ENCODE data around the gene OR52J3.
"Not testable (repeated sequence)": the region's sequence is repeated elsewhere in the genome, so short reads cannot be mapped to it uniquely, and the experiment has no call there.

Gene OR52J3

DNA sequence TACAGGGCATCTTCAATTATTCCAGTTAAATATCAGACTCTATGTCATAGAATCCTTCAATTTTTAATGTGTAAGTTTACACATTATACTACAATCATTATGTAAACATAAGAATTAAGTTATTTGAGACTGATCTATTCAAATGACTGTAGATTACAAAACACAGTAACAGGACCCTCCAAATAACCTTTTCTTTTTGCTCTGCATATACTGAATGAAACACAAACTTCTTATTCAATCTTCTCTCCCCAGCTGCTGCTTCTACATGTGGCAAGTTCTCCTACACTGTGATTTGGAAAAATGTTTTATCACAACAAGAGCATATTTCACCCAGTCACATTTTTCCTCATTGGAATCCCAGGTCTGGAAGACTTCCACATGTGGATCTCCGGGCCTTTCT is at the start of gene OR52J3:
OR52J3 (plus strand) TSS at position 301 of the 400 bp plus-strand sequence; CDS start at position 301, 0 bp downstream.
- no peak for DNase-seq

DNA sequence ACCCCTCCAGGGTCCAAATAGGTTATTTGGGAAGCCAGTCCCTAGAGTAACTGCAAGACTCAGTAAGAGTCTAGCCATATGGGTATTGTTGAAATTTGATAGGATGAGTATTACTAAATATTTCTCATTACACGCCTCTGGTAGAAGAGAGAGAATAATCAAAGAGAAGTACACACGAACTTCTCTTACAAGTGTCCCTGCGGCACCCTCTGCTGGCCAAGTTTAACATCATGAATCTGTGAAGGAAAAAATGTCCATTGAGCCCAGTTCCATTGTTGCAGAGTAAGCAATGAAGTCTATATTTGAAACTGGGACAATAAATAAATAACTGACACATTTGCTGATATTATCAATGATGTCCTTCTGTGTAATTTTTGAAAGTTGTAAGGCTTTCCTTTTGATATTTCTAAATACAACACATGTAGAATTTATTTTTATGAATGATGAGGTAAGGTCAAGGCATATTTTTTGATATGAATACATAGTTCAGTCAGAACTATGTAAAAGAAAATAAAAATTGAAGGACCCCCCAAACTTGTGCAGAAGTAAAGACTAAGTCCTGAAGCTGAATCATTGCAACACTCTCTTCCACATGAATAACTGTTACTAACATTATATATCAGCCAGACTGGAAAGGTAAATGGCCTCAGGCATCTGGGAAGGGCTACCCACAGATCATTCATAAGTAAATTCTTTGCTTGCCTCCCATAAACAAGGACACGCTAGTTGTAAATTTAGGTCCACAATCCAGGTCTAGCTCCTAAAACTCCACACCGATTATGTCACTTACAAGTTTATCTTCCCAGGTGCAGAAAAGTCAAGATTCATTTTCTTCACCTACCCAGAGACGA is 41.7 kb upstream of the OR52J3 start:
- DNase-seq, result no peak

DNA sequence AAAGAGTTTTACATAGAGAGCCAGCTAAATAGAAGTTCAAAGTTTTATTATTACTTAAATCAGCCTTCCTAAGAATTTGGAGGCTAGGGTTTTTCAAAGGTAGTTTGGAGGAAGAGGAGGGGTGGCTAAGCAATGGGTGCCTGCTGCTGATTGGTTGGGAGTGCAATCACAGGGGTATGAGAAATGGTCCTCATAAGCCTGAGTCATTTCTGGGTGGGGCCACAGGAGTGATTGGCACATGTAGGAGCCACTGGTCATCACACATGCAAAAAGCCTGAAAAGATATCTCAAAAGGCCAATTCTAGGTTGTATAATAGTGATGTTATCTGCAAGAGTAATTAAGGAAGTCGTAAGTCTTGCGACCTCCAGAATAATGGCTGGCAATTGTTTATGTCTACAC is 38.8 kb upstream of the OR52J3 start:
- no peak for DNase-seq

DNA sequence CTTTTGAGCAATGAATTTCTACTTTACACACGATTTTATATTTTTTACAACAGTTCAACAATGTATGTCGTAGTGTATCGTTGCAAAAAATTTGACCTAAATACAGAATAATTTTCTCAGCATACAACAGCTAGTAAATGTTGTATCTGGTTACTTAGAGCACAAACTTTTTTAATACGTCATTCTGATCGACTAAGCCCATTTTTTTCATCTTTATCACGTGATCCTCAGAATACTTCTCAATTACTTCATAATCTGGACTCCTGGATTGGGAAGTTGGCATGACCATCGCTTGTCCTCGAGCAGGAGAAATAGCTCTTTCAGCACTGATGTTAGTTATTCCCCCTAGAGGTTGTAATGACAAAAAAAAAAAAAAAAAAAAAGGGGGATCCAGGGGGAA is 35.1 kb upstream of the OR52J3 start:
- no peak for DNase-seq

DNA sequence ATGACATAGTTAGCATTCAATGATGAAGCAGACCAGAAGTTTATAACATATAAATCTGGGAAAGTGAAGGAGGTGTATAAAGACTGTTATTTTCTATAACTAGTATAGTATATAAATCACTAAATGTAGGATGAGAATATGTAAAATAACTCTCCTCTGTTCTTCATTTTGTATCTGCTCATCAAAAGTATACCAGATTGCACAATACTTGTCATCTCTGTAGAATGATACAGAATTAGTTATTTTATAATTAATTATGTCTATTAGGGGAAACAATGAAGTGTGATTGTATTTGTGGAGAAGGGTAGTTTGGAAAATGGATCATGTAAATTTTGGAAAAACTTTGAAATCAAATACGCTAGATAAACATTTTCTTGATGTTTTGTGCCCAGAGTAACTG is 33.3 kb upstream of the OR52J3 start:
- DNase-seq, result no peak

DNA sequence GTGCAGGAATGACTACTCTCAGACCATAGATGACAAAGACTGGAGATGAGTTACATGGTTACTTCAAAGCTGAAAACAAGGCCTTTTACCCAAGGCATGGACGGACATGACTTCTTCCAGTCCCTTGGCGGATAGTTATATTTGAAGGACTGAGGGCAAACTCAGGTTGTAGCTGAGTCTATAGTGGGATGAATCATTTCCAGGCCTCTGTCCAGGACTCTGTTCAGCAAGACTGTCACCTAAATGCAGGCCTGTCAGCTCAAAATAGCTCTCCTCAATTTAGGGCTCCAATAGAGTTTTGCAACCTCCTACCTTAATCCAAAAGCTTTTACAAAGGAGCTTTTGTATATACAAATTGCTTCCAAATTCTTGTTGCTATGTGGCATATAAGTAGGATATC is 24.3 kb upstream of the OR52J3 start:
- DNase-seq, result no peak

DNA sequence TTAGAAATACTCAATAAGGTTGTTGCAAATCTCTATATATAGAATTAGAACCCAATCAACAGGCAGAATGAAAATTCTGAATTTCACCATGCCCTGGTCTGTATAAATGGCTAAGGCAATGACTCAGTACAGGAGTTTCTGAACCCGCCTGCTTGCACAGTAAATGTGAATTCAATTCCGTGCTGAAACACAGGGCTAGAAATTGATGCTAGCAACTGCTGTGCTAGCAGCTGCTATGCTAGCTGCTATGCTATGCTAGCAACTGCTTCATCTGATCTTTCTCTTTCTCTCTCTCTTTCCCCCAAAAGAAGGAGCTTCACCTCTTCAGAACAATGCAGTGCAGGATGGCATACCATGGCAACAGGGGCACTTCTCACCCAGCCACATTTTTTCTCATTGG is 9.7 kb upstream of the OR52J3 start:
- no peak for DNase-seq

DNA sequence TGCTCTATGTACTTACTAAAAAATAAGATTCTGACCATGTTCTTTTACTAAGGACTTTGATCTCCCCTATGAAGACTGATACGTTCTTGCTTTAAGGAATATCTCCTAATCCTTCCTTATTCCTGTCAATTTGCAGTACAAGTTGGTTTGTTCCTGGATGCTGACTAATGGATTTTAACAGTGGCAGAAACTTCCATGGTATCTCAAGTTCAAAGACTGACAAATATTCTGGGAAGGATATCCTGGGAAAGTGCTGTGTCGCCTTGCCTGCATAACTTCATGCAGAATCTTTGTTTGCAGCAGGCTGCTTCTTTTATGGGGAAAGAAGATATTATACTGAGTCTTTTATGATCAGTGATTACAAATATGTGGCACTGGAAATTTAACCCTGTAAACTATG is 8.4 kb upstream of the OR52J3 start:
- DNase-seq, result no peak

DNA sequence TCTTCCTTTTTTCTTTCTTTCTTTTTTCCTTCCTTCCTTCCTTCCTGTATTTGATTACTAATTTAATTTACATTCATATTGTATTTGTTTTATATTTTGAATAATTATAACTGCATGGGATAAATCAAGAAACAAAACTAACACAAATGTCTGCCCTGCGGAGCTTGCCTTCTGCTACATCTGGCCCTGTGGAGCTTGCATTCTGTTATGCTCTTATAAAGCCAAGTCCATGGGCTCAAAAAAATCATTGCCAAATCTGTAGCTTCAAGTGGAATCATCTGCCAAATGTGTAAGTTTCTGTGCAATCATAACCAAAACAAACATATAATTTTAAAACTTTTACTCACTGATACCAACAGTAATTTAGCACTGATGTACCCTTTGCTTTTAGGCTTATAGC is 8.0 kb upstream of the OR52J3 start:
- no peak for DNase-seq

DNA sequence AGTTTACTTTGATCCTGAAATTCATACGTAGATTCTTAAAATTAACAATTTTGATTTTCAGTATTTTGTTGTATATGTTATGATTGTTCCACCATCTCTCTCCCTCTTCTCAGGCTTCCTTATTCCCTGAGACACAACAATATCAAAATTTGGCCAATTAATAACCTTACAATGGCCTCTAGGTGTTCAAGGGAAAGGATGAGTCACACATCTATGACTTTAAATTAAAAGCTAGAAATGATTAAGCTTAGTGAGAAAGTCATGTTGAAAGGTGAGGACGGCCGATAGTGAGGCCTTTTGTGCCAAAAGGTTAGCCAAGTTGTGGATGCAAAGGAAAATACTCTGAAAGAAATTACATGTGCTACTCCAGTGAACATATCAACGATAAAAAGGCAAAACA is 5.5 kb upstream of the OR52J3 start:
- DNase-seq, result no peak

DNA sequence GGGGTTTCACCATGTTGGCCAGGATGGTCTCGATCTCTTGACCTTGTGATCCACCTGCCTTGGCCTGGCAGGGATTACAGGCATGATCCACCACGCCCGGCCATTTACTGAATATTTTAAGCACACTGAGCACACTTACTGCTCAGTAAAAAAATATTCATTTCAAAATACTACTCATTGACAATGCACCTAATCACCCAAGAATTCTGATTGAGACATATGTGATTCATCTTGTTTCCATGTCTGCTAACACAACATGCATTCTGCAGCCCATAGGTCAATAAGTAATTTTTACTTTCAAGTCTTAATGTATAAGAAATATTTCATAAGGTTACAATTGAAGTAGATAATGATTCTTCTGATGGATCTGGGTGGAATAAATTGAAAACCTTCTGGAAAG is 4.2 kb upstream of the OR52J3 start:
- DNase-seq, result no peak

DNA sequence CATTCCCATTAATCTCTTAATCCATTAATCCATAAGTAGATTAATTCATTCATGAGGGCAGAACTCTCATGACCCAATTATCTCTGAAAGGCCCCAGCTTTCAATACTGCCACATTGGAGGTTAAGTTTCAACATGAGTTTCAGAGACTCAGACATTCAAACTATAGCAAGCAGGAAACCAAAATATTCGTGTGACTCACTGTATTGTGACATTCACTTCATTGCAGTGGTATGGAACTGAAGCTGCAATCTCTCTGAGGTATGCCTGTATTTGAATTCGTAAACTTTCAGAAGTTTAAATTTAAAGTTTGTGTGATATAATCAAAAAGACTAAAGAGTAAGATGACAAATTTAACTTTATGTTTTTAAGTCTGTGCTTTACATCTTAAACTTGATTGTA is 2.9 kb upstream of the OR52J3 start:
- no peak for DNase-seq

DNA sequence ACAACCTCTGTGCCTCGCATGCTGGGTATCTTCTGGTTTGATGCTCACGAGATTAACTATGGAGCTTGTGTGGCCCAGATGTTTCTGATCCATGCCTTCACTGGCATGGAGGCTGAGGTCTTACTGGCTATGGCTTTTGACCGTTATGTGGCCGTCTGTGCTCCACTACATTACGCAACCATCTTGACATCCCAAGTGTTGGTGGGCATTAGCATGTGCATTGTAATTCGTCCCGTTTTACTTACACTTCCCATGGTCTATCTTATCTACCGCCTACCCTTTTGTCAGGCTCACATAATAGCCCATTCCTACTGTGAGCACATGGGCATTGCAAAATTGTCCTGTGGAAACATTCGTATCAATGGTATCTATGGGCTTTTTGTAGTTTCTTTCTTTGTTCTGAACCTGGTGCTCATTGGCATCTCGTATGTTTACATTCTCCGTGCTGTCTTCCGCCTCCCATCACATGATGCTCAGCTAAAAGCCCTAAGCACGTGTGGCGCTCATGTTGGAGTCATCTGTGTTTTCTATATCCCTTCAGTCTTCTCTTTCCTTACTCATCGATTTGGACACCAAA is 516 bp downstream of the OR52J3 start:
- no peak for DNase-seq

DNA sequence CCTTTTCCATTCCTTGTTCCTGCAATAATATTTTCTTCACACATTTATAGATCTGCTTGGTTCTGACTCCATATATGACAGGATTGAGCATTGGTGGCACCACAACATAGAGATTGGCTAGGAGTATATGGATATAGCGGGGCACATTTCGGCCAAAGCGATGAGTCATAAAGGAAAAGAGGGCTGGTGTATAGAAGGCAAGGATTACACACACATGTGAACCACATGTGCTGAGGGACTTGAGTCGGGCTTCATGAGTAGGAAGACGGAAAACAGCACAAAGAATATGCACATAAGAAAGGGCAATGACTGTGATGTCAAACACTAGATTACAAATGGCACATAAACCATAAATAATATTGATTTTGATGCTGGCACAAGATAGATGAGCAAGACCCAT is 12.4 kb downstream of the OR52J3 start:
- DNase-seq, result not testable (repeated sequence)

DNA sequence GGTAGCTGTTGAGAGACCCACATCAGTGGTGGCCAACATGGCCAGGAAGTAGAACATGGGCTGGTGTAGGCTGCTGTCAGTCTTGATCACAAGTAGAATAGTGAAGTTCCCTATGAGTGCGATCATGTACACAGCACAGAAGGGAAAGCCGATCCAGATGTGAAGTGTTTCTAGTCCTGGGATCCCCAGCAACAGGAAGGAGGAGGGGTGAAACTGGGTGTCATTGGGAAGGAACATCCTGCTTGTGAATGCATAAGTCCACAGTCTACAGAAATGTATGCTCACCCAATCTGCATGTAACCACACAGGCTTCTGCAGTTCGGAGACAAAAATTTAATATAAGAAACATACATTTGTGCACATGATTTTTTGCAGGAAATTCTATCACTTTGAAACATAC is 13.1 kb downstream of the OR52J3 start, which contains the start of gene OR52E2:
OR52E2 (minus strand) TSS at position 237 of the 400 bp plus-strand sequence; CDS start at position 237, 0 bp downstream.
- no peak for DNase-seq

DNA sequence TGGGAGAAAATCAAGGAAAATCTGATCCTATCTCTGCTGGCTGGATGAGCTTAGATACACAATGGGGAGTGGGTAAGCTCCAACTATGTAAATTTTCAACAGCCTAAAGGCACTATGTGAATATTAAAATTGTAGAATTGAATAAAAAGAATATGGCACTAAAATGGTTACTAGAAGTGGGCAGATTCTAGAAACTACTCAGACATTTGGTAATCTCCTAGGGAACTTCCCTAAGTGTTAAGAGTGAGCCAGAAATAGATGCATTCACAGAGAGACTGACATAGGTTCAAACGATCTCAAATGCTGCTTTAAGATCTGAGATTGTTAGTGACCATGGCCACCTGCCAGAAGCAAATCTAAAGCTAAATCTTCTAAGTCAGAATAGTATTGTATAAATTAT is 18.7 kb downstream of the OR52J3 start:
- no peak for DNase-seq

DNA sequence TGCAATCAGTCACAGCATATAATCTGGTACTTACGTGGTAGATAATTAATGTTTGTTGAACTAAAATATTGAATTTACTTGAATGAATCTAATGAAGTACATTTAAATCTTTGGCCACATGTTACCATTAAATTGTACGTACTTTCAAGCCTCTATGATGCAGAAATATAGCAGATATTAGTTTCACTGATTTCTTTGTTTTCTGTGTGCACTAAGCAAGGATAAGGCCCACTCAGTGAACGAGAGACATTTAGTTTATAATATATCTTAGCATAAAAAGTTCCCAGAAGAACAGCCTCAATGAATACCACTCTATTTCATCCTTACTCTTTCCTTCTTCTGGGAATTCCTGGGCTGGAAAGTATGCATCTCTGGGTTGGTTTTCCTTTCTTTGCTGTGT is 22.9 kb downstream of the OR52J3 start, which contains the start of gene OR52E1:
OR52E1 (plus strand) TSS at position 301 of the 400 bp plus-strand sequence.
- no peak for DNase-seq

DNA sequence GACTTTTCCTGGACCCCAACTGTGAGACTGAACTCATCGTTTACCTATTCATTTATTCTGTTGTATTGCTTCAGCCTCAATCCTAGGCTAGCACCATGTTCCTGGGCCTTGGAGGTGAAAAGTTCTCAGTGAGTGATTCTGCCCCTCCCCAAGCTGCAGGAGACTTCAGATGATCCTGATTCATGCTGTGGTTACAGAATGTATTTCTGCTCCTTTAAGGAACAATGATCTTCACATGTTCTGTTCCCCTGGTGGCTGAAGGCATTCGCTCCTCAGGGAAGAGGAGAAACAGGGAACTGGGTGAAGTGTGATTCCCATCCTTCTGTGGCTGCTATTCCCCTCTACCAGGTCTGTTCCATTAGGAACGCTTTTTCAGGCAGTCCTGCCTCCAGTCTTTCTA is 25.5 kb downstream of the OR52J3 start:
- DNase-seq, result no peak

DNA sequence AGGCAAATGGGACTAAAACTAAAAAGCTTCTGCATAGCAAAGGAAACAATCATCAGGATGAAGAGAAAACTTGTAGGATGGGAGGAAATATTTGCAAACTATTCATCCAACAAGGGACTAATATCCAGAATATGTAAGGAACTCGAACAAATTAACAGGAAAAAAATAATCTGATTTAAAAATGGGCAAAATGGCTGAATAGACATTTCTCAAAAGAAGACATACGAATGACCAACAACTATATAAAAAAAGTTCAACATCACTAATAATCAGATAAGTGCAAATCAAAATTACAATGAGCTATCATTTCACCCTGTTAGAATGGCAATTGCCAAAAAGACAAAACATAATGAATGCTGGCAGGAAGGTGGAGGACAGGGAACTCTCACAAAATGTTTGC is 35.1 kb downstream of the OR52J3 start:
- no peak for DNase-seq

DNA sequence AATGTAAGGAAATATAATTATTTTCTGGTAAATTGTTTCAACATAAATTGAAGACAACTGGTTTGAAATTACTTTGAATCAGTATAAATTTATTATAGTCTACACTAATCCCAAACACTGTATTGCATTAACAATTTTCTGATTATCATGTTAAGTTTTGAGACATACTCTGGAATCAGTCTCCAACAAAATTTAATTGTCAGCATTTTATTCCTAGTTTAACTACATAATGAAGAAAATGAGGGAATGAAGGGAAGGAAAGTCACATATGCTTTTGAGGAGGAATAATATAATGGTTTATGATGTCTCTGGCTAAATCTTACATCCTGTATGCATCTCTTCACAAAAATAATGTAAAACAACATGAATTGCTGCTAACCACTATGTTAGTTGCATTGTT is 37.3 kb downstream of the OR52J3 start:
- no peak for DNase-seq

DNA sequence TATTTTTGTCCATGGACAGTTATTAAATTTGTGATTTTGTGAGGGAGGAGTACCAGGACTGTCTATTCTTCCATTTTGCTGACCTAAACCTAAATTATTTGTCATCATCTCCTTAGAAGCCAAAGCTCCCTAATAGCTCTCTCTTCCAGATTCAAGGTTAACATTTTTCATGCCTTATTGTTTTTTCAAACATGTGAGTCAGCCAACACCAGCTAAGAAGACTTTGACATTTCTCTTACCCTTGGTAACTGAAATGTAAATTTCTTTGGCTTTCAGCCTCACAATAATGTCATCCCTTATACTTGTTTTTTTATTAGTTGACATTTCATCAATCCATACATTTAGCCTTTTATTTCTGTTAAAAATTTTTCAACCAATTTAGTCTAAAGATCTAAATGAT is 42.2 kb downstream of the OR52J3 start:
- DNase-seq, result no peak

DNA sequence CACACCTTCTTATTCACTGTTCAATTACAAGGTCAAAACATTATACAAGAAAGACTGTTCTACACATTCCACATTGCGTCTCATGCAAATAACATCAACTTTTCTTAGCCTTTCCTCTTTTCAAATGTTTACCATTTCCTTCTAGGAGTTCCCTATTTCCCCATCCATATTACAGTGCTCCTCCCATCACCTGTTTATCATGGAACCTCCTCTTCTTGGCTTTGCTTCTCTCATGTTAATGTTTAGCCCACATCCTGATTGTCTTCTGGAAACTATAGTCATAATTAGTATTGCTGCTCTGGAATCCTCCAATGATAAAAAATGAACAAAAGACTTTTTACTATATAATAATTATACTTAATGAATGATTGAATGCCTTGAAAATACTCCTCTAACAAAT is 44.3 kb downstream of the OR52J3 start:
- DNase-seq, result no peak

DNA sequence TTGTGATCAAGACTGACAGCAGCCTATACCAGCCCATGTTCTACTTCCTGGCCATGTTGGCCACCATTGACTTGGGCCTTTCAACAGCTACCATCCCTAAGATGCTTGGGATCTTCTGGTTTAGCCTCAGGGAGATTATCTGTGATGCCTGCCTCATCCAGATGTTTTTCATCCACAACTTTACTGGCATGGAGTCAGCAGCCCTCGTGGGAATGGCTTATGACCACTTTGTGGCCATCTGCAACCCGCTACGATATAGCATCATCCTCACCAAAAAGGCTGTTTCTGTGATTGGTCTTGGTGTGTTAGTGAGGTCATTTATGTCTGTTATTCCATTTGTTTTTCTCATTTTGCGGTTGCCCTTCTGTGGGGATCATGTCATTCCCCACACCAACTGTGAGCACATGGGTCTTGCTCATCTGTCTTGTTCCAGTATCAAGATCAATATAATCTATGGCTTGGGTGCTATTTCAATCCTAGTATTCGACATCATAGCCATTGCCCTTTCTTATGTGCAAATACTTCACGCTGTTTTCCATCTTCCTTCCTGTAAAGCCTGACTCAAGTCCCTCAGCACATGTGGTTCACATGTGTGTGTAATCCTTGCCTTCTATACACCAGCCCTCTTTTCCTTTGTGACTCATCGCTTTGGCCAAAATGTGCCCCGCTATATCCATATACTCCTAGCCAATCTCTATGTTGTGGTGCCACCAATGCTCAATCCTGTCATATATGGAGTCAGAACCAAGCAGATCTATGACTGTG is 46.7 kb downstream of the OR52J3 start:
- DNase-seq, result no peak

DNA sequence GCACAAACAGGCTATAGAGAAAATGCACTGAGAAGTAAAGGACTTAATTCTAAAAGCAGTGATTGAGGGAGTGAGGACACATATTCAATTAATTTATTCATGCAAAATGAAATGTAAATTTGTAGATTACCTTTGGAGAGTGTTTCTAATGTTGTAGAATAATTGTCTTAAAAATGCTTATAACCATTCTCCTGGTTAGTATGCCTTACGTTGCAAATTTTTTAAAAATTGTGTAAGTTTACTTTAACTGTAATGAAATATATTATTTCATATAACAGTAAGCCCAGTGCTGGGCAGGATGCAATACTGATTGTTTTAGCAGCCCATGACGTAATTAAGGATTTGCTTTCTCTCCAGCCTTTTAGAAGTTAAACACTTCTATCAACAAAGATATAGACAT is 49.7 kb downstream of the OR52J3 start:
- DNase-seq, result no peak
